B cell (primary cell): Measurements from ENCODE around the gene FAM120B.

Source experiments
- EZH2 ChIP-seq: IDR thresholded peaks from 2 replicates; pipeline ENCODE4 v1.6.1; 2012; ENCODE audit warnings: borderline replicate concordance, low read depth, mild to moderate bottlenecking, moderate library complexity, low read length; ENCODE audit not compliant: insufficient read depth, poor library complexity, severe bottlenecking
- TF ChIP-seq, protein P1 (sequence below): fragments of 200-600 bp; IDR thresholded peaks from one replicate; pipeline ENCODE4 v1.8.0; 2022; ENCODE audit warnings: antibody characterized with exemption, mild to moderate bottlenecking

DNA sequence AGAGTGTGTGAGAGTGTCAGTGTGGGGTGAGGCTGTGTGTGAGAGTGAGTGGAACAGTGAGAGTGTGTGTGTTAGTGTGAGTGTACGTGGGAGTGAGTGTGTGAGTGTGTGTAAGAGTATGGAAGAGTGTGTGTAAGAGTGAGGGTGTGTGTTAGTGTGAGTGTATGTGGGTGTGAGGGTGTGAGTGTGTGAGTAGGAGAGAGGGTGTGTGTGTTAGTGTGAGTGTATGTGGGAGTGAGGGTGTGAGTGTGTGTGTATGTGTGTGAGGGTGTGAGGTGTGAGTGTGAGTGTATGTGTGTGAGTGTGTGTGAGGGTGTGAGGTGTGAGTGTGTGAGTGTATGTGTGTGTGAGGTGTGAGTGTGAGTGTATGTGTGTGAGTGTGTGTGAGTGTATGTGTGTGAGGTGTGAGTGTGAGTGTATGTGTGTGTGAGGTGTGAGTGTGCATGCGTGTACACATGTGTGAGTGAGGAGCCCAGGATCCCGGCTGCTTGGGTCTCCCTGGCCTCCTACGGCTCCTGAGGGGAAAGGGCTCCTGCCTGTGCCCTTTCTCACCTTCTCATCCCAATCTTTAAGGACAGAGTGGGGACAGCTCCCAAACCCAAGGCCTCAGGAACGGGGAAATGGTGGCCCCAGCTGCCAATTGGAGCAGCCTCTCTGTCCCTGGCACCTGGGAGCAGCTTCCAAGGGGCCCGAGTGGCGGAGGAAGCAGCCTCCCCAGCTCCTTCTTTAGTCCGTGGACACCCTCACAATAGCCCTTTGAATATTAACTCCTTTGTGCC is 146.4 kb downstream of the FAM120B start:
- no peak for TF ChIP-seq EZH2
- TF ChIP-seq, protein P1, sequence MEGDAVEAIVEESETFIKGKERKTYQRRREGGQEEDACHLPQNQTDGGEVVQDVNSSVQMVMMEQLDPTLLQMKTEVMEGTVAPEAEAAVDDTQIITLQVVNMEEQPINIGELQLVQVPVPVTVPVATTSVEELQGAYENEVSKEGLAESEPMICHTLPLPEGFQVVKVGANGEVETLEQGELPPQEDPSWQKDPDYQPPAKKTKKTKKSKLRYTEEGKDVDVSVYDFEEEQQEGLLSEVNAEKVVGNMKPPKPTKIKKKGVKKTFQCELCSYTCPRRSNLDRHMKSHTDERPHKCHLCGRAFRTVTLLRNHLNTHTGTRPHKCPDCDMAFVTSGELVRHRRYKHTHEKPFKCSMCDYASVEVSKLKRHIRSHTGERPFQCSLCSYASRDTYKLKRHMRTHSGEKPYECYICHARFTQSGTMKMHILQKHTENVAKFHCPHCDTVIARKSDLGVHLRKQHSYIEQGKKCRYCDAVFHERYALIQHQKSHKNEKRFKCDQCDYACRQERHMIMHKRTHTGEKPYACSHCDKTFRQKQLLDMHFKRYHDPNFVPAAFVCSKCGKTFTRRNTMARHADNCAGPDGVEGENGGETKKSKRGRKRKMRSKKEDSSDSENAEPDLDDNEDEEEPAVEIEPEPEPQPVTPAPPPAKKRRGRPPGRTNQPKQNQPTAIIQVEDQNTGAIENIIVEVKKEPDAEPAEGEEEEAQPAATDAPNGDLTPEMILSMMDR = no peak
